Activated naive CD8-positive, alpha-beta T cell treated with anti-CD3 and anti-CD28 coated beads, Interleukin-2, amount 10 ng/mL, durations not matched to agents 7 days and 5 days (primary cell): ENCODE measurements around the gene KMT2E. TPM values are rescaled to one million over a fixed set of nuclear protein-coding genes. Genes with fewer than 3 reads are reported as not detected.

Source experiments
- ATAC-seq: fragments of 150-1000 bp; cut with Tn5 transposase; one replicate; pipeline ENCODE4 v1.10.0; 2021; ENCODE audit warnings: low read depth, moderate library complexity
- POLR2A ChIA-PET: fragments of 350-600 bp; sonication (Branson Sonifier 250); formaldehyde crosslinking; loops from one replicate; lab custom pipeline; 2021; ENCODE audit warnings: antibody characterized with exemption; lab: Charles Lee
- DNase-seq: peaks from one replicate; pipeline ENCODE4 v3.0.0; 2021
- H3K27ac Mint-ChIP-seq: one replicate; pipeline ENCODE4 v1.8.0; 2022; ENCODE audit warnings: mild to moderate bottlenecking, mixed read lengths
- H3K27me3 Mint-ChIP-seq: one replicate; pipeline ENCODE4 v1.8.0; 2022; ENCODE audit warnings: mild to moderate bottlenecking, moderate library complexity, mixed read lengths
- H3K36me3 Mint-ChIP-seq: one replicate; pipeline ENCODE4 v1.8.0; 2021; ENCODE audit warnings: mild to moderate bottlenecking, mixed read lengths
- H3K4me1 Mint-ChIP-seq: one replicate; pipeline ENCODE4 v1.8.0; 2021; ENCODE audit warnings: mixed read lengths
- H3K4me3 Mint-ChIP-seq: one replicate; pipeline ENCODE4 v1.8.0; 2022; ENCODE audit warnings: mild to moderate bottlenecking, moderate library complexity, mixed read lengths
- H3K9me3 Mint-ChIP-seq: one replicate; pipeline ENCODE4 v1.8.0; 2021; ENCODE audit warnings: mixed read lengths
- total RNA-seq, 2 experiments: library from RNA; stranded (reverse); gene quantifications; one replicate each; pipeline ENCODE4 v1.2.3, GENCODE V29; 2021

KMT2E gene
- total RNA-seq, 2 experiments from 2014 or later: 141 to 145 TPM

GRCh38 chr7:105126436-105126975 lies 112.5 kb downstream of the KMT2E start:
- Mint-ChIP-seq H3K4me1 (peaks cover 7% of the 10 kb centered on the region), H3K36me3 (peaks cover 19% of the 10 kb centered on the region), H3K27ac (no peak overlapping the region), H3K4me3 (no peak overlapping the region), H3K9me3 (no peaks in the 10 kb centered on the region), H3K27me3 (no peaks in the 10 kb centered on the region)
- DNase-seq (no peak), ATAC-seq (peak; percentile 28)
- POLR2A ChIA-PET: no interaction called here

GRCh38 chr7:105127179-105127578 lies 113.2 kb downstream of the KMT2E start:
- Mint-ChIP-seq H3K27ac (no peak overlapping the region), H3K4me1 (peaks cover 7% of the 10 kb centered on the region), H3K36me3 (peaks cover 21% of the 10 kb centered on the region), H3K4me3 (no peak overlapping the region), H3K27me3 (no peaks in the 10 kb centered on the region), H3K9me3 (no peaks in the 10 kb centered on the region)
- POLR2A ChIA-PET: no interaction called here
- ATAC-seq: no peak
- no peak for DNase-seq

GRCh38 chr7:105130048-105130447 lies 116.0 kb downstream of the KMT2E start:
- no peak overlapping the region for H3K4me3 Mint-ChIP-seq
- no peaks in the 10 kb centered on the region for H3K9me3 Mint-ChIP-seq
- ATAC-seq (no peak), DNase-seq (no peak)
- no peaks in the 10 kb centered on the region for H3K27me3 Mint-ChIP-seq
- H3K4me1 Mint-ChIP-seq: peaks cover 7% of the 10 kb centered on the region
- POLR2A ChIA-PET: no interaction called here
- H3K36me3 Mint-ChIP-seq: peaks cover 14% of the 10 kb centered on the region
- H3K27ac Mint-ChIP-seq: no peak overlapping the region

- peaks cover 7% of the 10 kb centered on the region for H3K4me1 Mint-ChIP-seq
- H3K4me3 Mint-ChIP-seq: no peak overlapping the region
- no peaks in the 10 kb centered on the region for H3K27me3 Mint-ChIP-seq
- POLR2A ChIA-PET: no interaction called here
- H3K36me3 Mint-ChIP-seq: peaks cover 15% of the 10 kb centered on the region
- DNase-seq (no peak), ATAC-seq (no peak)
- no peaks in the 10 kb centered on the region for H3K9me3 Mint-ChIP-seq
- no peak overlapping the region for H3K27ac Mint-ChIP-seq
These were observed 116.6 kb downstream of the KMT2E start for GRCh38 chr7:105130580-105130979.

- peaks cover 7% of the 10 kb centered on the region for H3K4me1 Mint-ChIP-seq
- no peak for ATAC-seq
- DNase-seq: no peak
- POLR2A ChIA-PET: no interaction called here
- H3K4me3 Mint-ChIP-seq: no peak overlapping the region
- no peaks in the 10 kb centered on the region for H3K9me3 Mint-ChIP-seq
- H3K27ac Mint-ChIP-seq: no peak overlapping the region
- H3K36me3 Mint-ChIP-seq: peaks cover 11% of the 10 kb centered on the region
- H3K27me3 Mint-ChIP-seq: no peaks in the 10 kb centered on the region
These were observed 117.1 kb downstream of the KMT2E start for GRCh38 chr7:105131033-105131656.

- no peak for DNase-seq
- POLR2A ChIA-PET: no interaction called here
- Mint-ChIP-seq H3K4me1 (peaks cover 9% of the 10 kb centered on the region), H3K27ac (no peak overlapping the region), H3K9me3 (no peaks in the 10 kb centered on the region), H3K36me3 (peaks cover 9% of the 10 kb centered on the region), H3K27me3 (no peaks in the 10 kb centered on the region), H3K4me3 (no peak overlapping the region)
- no peak for ATAC-seq
These were observed 117.9 kb downstream of the KMT2E start for GRCh38 chr7:105131890-105132289.

GRCh38 chr7:105132335-105132734 lies 118.3 kb downstream of the KMT2E start:
- Mint-ChIP-seq H3K27me3 (no peaks in the 10 kb centered on the region), H3K27ac (no peak overlapping the region), H3K9me3 (no peaks in the 10 kb centered on the region), H3K36me3 (peaks cover 9% of the 10 kb centered on the region), H3K4me3 (no peak overlapping the region), H3K4me1 (peaks cover 6% of the 10 kb centered on the region)
- POLR2A ChIA-PET: no interaction called here
- DNase-seq: no peak
- no peak for ATAC-seq

GRCh38 chr7:105132835-105133234 lies 118.8 kb downstream of the KMT2E start:
- peaks cover 11% of the 10 kb centered on the region for H3K36me3 Mint-ChIP-seq
- POLR2A ChIA-PET: no interaction called here
- ATAC-seq: no peak
- no peaks in the 10 kb centered on the region for H3K9me3 Mint-ChIP-seq
- peaks cover 6% of the 10 kb centered on the region for H3K4me1 Mint-ChIP-seq
- H3K4me3 Mint-ChIP-seq: no peak overlapping the region
- H3K27ac Mint-ChIP-seq: no peak overlapping the region
- no peaks in the 10 kb centered on the region for H3K27me3 Mint-ChIP-seq
- DNase-seq: no peak

GRCh38 chr7:105133358-105133757 lies 119.4 kb downstream of the KMT2E start:
- Mint-ChIP-seq H3K27ac (no peak overlapping the region), H3K4me3 (no peak overlapping the region), H3K36me3 (peaks cover 15% of the 10 kb centered on the region), H3K27me3 (no peaks in the 10 kb centered on the region), H3K9me3 (no peaks in the 10 kb centered on the region), H3K4me1 (peaks cover 6% of the 10 kb centered on the region)
- POLR2A ChIA-PET: no interaction called here
- no peak for ATAC-seq
- DNase-seq: no peak

- H3K36me3 Mint-ChIP-seq: peaks cover 16% of the 10 kb centered on the region
- no peaks in the 10 kb centered on the region for H3K27me3 Mint-ChIP-seq
- DNase-seq (no peak), ATAC-seq (no peak)
- H3K27ac Mint-ChIP-seq: no peak overlapping the region
- POLR2A ChIA-PET: no interaction called here
- no peak overlapping the region for H3K4me3 Mint-ChIP-seq
- no peaks in the 10 kb centered on the region for H3K9me3 Mint-ChIP-seq
- peaks cover 8% of the 10 kb centered on the region for H3K4me1 Mint-ChIP-seq
These were observed 120.1 kb downstream of the KMT2E start for GRCh38 chr7:105133986-105134655.

GRCh38 chr7:105136221-105136620 lies 122.2 kb downstream of the KMT2E start:
- no peak overlapping the region for H3K27ac Mint-ChIP-seq
- H3K27me3 Mint-ChIP-seq: no peaks in the 10 kb centered on the region
- POLR2A ChIA-PET: no interaction called here
- ATAC-seq (no peak), DNase-seq (no peak)
- H3K4me1 Mint-ChIP-seq: peaks cover 7% of the 10 kb centered on the region
- no peak overlapping the region for H3K4me3 Mint-ChIP-seq
- H3K36me3 Mint-ChIP-seq: peaks cover 14% of the 10 kb centered on the region
- H3K9me3 Mint-ChIP-seq: no peaks in the 10 kb centered on the region

GRCh38 chr7:105137898-105138297 lies 123.9 kb downstream of the KMT2E start:
- peaks cover 13% of the 10 kb centered on the region for H3K36me3 Mint-ChIP-seq
- POLR2A ChIA-PET: no interaction called here
- DNase-seq (no peak), ATAC-seq (no peak)
- H3K4me1 Mint-ChIP-seq: peaks cover 6% of the 10 kb centered on the region
- no peak overlapping the region for H3K27ac Mint-ChIP-seq
- H3K27me3 Mint-ChIP-seq: no peaks in the 10 kb centered on the region
- no peaks in the 10 kb centered on the region for H3K9me3 Mint-ChIP-seq
- no peak overlapping the region for H3K4me3 Mint-ChIP-seq

GRCh38 chr7:105139381-105139780 lies 125.4 kb downstream of the KMT2E start:
- Mint-ChIP-seq H3K4me1 (peaks cover 6% of the 10 kb centered on the region), H3K4me3 (no peak overlapping the region)

GRCh38 chr7:105141068-105141467 lies 127.1 kb downstream of the KMT2E start:
- no peak for DNase-seq
- H3K27ac Mint-ChIP-seq: no peak overlapping the region
- POLR2A ChIA-PET: no interaction called here

More at GRCh38 chr7:105139381-105139780, 125.4 kb downstream of the KMT2E start:
- no peak for DNase-seq
- no peak for ATAC-seq
- Mint-ChIP-seq H3K27ac (no peak overlapping the region), H3K9me3 (no peaks in the 10 kb centered on the region), H3K36me3 (peaks cover 13% of the 10 kb centered on the region), H3K27me3 (no peaks in the 10 kb centered on the region)
- POLR2A ChIA-PET: no interaction called here

More at GRCh38 chr7:105141068-105141467, 127.1 kb downstream of the KMT2E start:
- Mint-ChIP-seq H3K4me3 (no peak overlapping the region), H3K36me3 (peaks cover 11% of the 10 kb centered on the region), H3K9me3 (no peaks in the 10 kb centered on the region), H3K4me1 (peaks cover 6% of the 10 kb centered on the region), H3K27me3 (no peaks in the 10 kb centered on the region)
- ATAC-seq: no peak
